Keratinocyte (primary cell): Measurements from ENCODE around the gene ARHGEF25. TPM values are rescaled to one million over a fixed set of nuclear protein-coding genes. Genes with fewer than 3 reads are reported as not detected.

ENCODE experiments used
- DNase-seq: peaks from one replicate; pipeline ENCODE4 v3.0.0-alpha.2; 2011; ENCODE audit warnings: low read depth, missing footprints, low spot score
- FAIRE-seq: peaks from 2 replicates; lab custom pipeline; 2011; peaks lifted over from hg19 to GRCh38; lab: Jason Lieb, UNC
- H2AFZ ChIP-seq: 2 replicates; pipeline ENCODE4 v1.6.0; 2012; ENCODE audit warnings: low read length, control low read depth, inconsistent platforms; ENCODE audit not compliant: control insufficient read depth
- H3K27ac ChIP-seq: 2 replicates; pipeline ENCODE4 v1.5.1; 2011; ENCODE audit warnings: low read length; ENCODE audit not compliant: control insufficient read depth, insufficient read depth
- H3K27me3 ChIP-seq: 3 replicates; pipeline ENCODE4 v1.6.0; 2011; ENCODE audit warnings: low read length; ENCODE audit not compliant: control insufficient read depth, insufficient read depth; ENCODE audit errors: extremely low read depth
- H3K36me3 ChIP-seq, 2 experiments: 2 replicates in 1 of 2; 3 replicates in 1 of 2; pipeline ENCODE4 v1.5.1; 2011; ENCODE audit warnings: low read length in 2 of 2, mild to moderate bottlenecking in 1 of 2; ENCODE audit not compliant: control insufficient read depth in 2 of 2, insufficient read depth in 2 of 2; ENCODE audit errors: extremely low read depth in 1 of 2
- H3K4me1 ChIP-seq: 3 replicates; pipeline ENCODE4 v1.5.1; 2011; ENCODE audit warnings: low read length; ENCODE audit not compliant: control insufficient read depth, insufficient read depth; ENCODE audit errors: extremely low read depth
- H3K4me2 ChIP-seq: 3 replicates; pipeline ENCODE4 v1.6.0; 2011; ENCODE audit warnings: low read depth, low read length; ENCODE audit not compliant: control insufficient read depth, insufficient read depth; ENCODE audit errors: extremely low read depth
- H3K4me3 ChIP-seq, 3 experiments: fragments of 200-600 bp in 1 of 3; sonication (generic) in 1 of 3; 2 replicates in 2 of 3; 3 replicates in 1 of 3; pipeline ENCODE4 v1.5.1; 2011 to 2016; ENCODE audit warnings: low read length in 3 of 3, mild to moderate bottlenecking in 3 of 3, control low read depth in 2 of 3, inconsistent platforms in 1 of 3, low read depth in 1 of 3, mixed read lengths in 1 of 3, mixed run types in 1 of 3, moderate library complexity in 1 of 3; ENCODE audit not compliant: control insufficient read depth in 2 of 3, insufficient read depth in 2 of 3; ENCODE audit errors: extremely low read depth in 1 of 3
- H3K79me2 ChIP-seq: 2 replicates; pipeline ENCODE4 v1.6.0; 2012; ENCODE audit warnings: low read length; ENCODE audit not compliant: control insufficient read depth, insufficient read depth
- H3K9ac ChIP-seq: 3 replicates; pipeline ENCODE4 v1.6.0; 2011; ENCODE audit warnings: low read length; ENCODE audit not compliant: control insufficient read depth, insufficient read depth; ENCODE audit errors: extremely low read depth
- H3K9me1 ChIP-seq: 3 replicates; pipeline ENCODE4 v1.6.0; 2011; ENCODE audit warnings: low read length; ENCODE audit not compliant: control insufficient read depth, insufficient read depth; ENCODE audit errors: extremely low read depth
- H3K9me3 ChIP-seq: 2 replicates; pipeline ENCODE4 v1.5.1; 2012; ENCODE audit warnings: low read depth, low read length; ENCODE audit not compliant: control insufficient read depth
- H4K20me1 ChIP-seq: 3 replicates; pipeline ENCODE4 v1.6.0; 2011; ENCODE audit warnings: low read length; ENCODE audit not compliant: control insufficient read depth, insufficient read depth; ENCODE audit errors: extremely low read depth
- EZH2 ChIP-seq: IDR thresholded peaks from one replicate; pipeline ENCODE4 v1.6.1; 2012; ENCODE audit warnings: inconsistent platforms, mild to moderate bottlenecking, low read length, moderate library complexity
- dilution Hi-C: fragments of 300-500 bp; cut with MboI; formaldehyde crosslinking; loops from one replicate; pipeline ENCODE4 v1.7.0; 2020; ENCODE audit warnings: low sequenced_read_pairs; ENCODE audit not compliant: extremely low pct_ligation_motif_present
- polyA plus RNA-seq, 5 experiments: library from polyadenylated mRNA; depleted of rRNA in 3 of 5; stranded (reverse) in 3 of 5; stranded (forward) in 1 of 5; unstranded in 1 of 5; fragments of >200 nt; gene quantifications; 1 replicate in 1 of 5; 2 replicates in 3 of 5; 3 replicates in 1 of 5; pipeline versions ENCODE4 v1.2.1 to v1.2.3, GENCODE V29; 2011 to 2012; ENCODE audit warnings: missing spikeins in 2 of 5, low read depth in 1 of 5, low replicate concordance in 1 of 5
- TF ChIP-seq, protein P1 (sequence below), 3 experiments: IDR thresholded peaks in 1 of 3; conservative IDR thresholded peaks in 1 of 3; optimal IDR thresholded peaks in 1 of 3; 2 replicates in 2 of 3; 3 replicates in 1 of 3; pipeline versions ENCODE3 to v1.5.1; 2011; ENCODE audit warnings: low read length in 3 of 3, mild to moderate bottlenecking in 3 of 3, moderate library complexity in 2 of 3, control low read depth in 1 of 3, inconsistent platforms in 1 of 3; ENCODE audit not compliant: insufficient read depth in 2 of 3; ENCODE audit errors: extremely low read depth in 1 of 3

The ARHGEF25 gene
- polyA plus RNA-seq, 1 donor (not counting 4 experiments of a cell fraction or from before 2014, with no cell fraction given), result 0.12 TPM

GRCh38 chr12:57603815-57604453 lies 7.3 kb upstream of the ARHGEF25 start:
- Histone ChIP-seq H2AFZ (no peak overlapping the region), H3K4me2 (peak overlapping the region; percentile 89), H3K9me3 (no peaks in the 10 kb centered on the region), H3K27ac (peak overlapping the region; percentile 31), H3K4me3 (peak overlapping the region; percentile 44 to 73 (median 52)), H3K79me2 (no peaks in the 10 kb centered on the region), H4K20me1 (no peaks in the 10 kb centered on the region), H3K9ac (peak overlapping the region; percentile 71), H3K27me3 (peaks cover 17% of the 10 kb centered on the region), H3K36me3 (peaks cover 12 to 20% of the 10 kb centered on the region in 2 experiments), H3K4me1 (peaks cover 12% of the 10 kb centered on the region), H3K9me1 (peaks cover 3% of the 10 kb centered on the region)
- FAIRE-seq, result peak; percentile 59
- dilution Hi-C loops, result no loop called here
- DNase-seq, result peak; percentile 17
- no peak for TF ChIP-seq EZH2
- TF ChIP-seq, protein P1, sequence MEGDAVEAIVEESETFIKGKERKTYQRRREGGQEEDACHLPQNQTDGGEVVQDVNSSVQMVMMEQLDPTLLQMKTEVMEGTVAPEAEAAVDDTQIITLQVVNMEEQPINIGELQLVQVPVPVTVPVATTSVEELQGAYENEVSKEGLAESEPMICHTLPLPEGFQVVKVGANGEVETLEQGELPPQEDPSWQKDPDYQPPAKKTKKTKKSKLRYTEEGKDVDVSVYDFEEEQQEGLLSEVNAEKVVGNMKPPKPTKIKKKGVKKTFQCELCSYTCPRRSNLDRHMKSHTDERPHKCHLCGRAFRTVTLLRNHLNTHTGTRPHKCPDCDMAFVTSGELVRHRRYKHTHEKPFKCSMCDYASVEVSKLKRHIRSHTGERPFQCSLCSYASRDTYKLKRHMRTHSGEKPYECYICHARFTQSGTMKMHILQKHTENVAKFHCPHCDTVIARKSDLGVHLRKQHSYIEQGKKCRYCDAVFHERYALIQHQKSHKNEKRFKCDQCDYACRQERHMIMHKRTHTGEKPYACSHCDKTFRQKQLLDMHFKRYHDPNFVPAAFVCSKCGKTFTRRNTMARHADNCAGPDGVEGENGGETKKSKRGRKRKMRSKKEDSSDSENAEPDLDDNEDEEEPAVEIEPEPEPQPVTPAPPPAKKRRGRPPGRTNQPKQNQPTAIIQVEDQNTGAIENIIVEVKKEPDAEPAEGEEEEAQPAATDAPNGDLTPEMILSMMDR (optimal IDR thresholded peaks at IDR 0.05 in 1 of 3, IDR thresholded peaks at IDR 0.05 in 1 of 3, conservative IDR thresholded peaks at IDR 0.05 in 1 of 3; ENCODE audit: extremely low read depth in 1 of 3, insufficient read depth in 2 of 3, low read length in 3 of 3), result no peak

- H3K27me3 ChIP-seq, result peaks cover 18% of the 10 kb centered on the region
- H3K79me2 ChIP-seq, result no peaks in the 10 kb centered on the region
- no peaks in the 10 kb centered on the region for H4K20me1 ChIP-seq
- H3K9ac ChIP-seq, result peak within 1 kb of the TSS; percentile 71
- peak within 1 kb of the TSS; percentile 31 for H3K27ac ChIP-seq
- no peaks in the 10 kb centered on the region for H3K9me3 ChIP-seq
- dilution Hi-C loops, result no loop called here
- H3K4me3 ChIP-seq, result peak within 1 kb of the TSS; percentile 44 to 73 (median 53)
- TF ChIP-seq EZH2, result peak; percentile 34
- TF ChIP-seq, protein P1 (optimal IDR thresholded peaks at IDR 0.05 in 1 of 3, IDR thresholded peaks at IDR 0.05 in 1 of 3, conservative IDR thresholded peaks at IDR 0.05 in 1 of 3; ENCODE audit: extremely low read depth in 1 of 3, insufficient read depth in 2 of 3, low read length in 3 of 3), result no peak
- H3K9me1 ChIP-seq, result peaks cover 3% of the 10 kb centered on the region
- peak within 1 kb of the TSS; percentile 89 for H3K4me2 ChIP-seq
- H3K4me1 ChIP-seq, result peaks cover 12% of the 10 kb centered on the region
- H2AFZ ChIP-seq, result peak within 1 kb of the TSS; percentile 84
- H3K36me3 ChIP-seq, result peaks cover 12 to 15% of the 10 kb centered on the region in 2 experiments
- no peak for DNase-seq
- no peak for FAIRE-seq
These were observed 6.7 kb upstream of the ARHGEF25 start, which contains the start of gene DTX3 for GRCh38 chr12:57604454-57604991. DTX3 (plus strand) TSS chr12:57604824; CDS start chr12:57606518, 1,694 bp downstream.
